GM18873 (cell line): ENCODE results near the gene ANO1.

Source experiments
- ATAC-seq: cut with Tn5 transposase; IDR thresholded peaks from one replicate; pipeline ENCODE4 v1.9.1; 2021; ENCODE audit warnings: mild to moderate bottlenecking, moderate library complexity, moderate number of reproducible peaks; ENCODE audit not compliant: unreplicated experiment, low FRiP score

The ANO1 gene

DNA sequence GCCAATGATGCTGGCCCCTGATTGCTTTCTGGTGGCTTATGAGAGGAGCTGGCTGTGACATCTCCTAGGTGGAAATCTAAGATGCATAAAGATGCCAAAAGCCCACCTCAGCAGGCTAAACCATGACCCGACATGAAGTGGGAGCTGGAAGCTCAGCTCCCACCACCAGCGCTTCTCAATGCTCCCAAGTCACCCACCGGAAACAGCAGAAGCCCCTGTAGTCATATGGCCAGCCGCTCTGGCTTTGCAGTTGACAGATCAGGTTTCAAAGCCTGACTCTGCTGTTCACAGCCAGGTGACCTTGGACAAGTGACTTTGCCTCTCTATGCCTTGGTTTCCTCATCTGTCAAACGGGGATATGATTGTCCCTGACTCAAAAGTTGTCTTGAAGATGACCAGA lies 29.1 kb upstream of the ANO1 start:
- no peak for ATAC-seq

DNA sequence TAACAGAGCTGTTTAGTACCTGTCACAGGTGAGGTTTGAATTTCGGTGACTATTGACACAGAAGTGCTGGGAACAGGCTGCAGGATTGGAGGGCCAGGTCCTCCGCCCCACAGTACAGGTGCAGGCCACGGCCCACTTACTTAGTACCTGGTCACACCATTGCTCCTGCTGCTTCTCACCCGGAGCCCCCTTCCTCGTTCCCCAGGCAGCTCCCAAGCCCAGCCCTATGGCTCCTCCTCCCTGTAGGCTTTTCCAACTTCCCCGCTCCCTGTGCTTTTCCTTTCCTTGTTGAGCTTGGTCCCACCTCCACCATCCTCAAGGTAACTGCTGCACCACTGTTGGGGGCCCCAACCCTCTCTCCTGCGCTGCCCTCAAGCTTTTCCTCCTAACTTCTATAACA lies 27.9 kb upstream of the ANO1 start:
- ATAC-seq, result no peak

DNA sequence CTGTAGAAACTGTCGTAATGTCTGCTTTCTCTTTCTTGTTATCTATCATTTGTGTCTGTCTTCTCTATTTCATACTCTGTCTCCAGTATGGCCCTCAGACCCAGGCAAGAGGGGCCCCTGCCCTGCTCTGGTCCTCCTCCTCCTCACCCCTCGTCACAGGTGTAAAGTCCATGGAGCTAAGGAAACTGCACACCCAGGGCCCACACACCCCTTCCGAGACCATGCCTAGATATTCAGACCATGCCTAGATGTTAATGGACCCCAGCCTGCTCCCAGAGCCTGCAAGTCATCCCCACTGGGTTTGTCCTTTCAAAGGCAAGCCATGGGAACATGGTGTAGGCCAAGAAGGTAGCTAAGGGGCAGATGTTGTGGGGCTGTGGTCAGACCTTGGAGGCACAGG lies 24.1 kb upstream of the ANO1 start:
- ATAC-seq, result no peak

DNA sequence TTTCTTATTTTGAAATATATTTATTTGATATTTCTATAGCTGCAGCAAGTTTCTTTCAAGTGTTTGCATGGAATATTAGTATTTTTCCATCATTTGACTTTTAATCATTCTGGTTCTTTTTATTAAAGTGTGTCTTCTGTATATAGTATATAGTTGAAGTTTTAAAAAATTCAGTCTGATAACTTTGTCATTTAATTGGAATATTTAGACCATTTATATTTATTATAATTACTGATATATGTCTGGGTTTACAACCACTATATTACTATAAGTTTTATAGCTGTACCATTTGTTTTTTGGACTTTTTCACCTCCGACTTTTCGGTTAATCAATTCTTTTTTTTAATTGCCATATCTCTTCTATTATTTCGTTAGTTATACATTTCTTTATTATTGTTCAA lies 22.7 kb upstream of the ANO1 start:
- ATAC-seq, result no peak

DNA sequence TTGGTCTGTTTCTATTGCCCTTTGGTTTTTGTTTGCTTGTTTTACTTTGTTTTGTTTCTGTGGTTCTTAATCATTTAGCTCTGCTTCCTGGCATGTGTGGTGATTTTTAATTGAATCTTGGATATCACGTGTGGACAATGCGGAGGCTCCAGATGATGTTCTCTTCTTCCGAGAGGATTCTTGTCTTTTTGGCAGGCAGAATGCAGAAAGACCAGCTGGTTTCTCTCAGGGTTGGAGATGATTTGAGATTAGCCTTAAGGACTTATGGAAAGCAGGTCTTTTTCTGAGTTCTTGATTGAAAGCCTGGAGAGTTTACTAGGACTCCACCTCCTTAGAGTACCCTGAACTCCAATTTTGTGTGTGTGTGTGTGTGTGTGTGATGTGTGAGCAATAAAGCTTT lies 21.0 kb upstream of the ANO1 start:
- no peak for ATAC-seq

DNA sequence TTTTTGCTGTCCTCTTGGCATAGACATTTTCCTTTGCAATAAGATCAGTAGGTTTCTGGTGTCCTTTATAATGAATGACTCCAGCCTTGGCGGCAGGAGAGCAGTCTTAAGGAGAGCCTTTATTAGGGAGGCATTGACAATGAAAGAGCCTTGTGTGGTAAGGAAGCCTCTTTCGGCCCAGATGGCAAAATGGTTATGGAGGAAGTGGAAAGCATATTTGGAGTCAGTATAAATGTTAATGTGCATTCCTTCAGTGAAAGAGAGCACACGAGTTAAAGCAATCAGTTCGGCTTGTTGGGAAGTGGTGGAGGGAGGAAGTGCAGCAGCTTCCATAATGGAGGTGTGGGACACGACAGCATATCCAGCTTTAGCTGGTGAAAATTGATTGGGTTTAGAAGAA lies 18.1 kb upstream of the ANO1 start:
- no peak for ATAC-seq

DNA sequence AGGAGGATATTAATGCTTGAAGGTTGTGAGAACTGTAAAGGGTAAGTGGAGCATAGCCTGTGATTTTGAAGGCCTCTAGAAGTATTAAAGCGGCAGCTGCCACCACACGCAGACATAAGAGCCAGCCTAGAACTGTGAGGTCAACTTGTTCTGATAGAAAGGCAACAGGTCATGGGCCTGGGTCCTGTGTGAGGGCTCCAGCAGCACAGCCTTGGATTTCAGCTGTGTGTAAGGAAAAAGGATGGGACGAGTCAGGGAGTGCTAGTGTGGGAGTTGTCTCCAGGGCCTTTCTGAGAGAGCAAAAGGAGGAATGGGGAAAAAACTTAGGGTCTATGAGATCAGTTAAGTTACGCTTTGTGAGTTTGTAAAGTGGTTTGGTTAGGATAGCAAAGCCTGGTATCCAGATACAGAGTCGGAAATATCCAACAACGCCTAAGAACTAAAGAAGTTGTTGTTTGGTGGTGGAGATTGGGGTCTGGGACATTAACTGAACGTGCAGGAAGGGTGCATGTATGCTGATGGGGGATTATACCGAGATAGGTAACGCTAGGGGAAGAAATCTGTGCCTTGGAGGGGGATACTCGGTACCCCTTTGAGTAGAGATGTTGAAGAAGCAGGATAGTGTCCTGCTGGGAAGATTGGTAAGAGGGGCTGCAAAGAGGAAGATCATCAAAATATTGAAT lies 17.4 kb upstream of the ANO1 start:
- no peak for ATAC-seq

DNA sequence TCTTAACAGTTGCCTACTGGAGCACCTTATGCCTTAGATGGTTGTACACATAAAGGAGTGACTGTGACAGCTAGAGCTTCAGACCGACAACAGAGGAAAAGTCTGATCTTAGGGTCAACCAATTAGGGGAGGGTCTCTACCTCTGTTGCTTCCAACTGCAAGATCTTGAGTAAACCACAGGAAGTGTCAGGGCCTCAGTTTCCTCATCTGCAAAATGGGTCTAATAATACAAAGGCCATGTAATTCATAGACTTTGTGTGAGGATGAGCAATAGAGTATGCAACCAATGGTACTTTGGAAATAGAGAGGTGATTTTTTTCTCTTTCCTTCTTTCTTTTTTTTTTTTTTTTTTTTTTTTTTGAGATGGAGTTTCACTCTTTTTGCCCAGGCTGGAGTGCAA lies 16.4 kb upstream of the ANO1 start:
- ATAC-seq, result no peak

DNA sequence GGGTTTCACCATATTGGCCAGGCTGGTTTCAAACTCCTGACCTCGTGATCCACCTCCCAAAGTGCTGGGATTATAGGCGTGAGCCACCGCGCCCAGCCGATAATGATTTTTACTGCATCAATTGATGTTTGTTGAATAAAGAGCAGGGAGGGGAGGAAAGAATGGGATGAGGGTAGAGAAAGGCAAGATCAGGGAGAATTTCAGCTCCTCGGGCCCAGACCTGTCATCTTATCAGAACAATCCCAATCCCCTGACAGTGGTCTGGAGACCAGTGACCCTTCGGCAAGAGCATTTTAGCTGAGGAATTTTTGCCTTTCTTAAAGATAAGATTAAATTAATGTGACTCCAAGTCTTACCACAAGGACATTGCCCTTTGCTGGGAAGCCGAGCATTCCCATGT lies 15.0 kb upstream of the ANO1 start:
- no peak for ATAC-seq

DNA sequence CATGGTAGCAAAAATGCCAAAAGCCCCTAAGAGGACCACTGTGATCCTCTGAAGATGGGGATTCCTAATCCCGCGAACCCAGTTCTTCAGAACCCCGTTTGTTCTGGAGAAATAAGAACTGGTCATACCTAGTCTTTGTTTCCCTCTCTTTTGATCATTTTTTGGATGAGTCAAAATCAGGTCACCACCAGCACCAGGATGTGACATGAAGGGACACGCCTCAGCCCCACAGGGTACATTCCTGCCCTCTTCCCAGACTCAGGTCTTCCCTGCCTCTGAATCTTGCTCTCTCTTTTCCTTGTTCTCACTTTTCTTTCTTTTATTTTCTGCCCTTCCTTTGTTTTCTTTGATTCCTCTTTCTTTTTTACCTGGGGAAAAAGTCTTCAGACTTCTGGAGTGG lies 14.6 kb upstream of the ANO1 start:
- no peak for ATAC-seq

DNA sequence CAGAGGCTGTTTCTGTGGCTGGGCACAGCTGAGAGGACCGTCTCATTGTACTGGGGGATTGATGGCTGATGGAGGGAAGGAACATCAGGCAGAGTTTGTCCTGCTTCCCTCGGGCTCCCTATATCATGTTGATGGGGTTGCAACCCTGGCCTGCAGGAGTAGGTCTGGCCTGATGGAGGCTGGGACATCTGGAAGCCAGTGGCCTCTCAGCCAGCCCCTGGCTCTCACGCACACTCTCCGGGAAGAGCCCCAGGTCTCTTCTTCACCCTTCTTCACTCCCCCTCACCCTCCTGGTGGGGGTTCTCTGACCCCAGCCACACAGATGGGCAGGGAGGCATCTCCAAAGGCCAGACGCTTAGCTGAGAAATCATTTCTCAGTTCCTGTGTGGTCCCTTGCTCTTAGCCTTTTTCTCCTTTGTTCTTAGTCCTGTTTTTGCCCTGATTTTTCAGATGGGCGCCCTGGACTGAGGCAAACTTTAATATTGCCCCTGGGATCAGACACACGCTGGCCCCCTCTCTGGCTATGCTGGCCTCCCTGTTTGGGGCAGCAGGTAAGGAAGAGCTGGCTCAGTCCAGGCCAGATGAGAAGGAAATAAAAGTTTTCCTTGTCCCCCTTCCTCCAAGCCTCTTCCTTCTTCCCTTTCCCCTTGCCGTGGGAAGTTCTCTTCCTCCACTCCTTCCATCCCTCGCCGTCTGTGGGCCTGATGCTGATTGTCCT lies 13.9 kb upstream of the ANO1 start:
- ATAC-seq, result no peak

DNA sequence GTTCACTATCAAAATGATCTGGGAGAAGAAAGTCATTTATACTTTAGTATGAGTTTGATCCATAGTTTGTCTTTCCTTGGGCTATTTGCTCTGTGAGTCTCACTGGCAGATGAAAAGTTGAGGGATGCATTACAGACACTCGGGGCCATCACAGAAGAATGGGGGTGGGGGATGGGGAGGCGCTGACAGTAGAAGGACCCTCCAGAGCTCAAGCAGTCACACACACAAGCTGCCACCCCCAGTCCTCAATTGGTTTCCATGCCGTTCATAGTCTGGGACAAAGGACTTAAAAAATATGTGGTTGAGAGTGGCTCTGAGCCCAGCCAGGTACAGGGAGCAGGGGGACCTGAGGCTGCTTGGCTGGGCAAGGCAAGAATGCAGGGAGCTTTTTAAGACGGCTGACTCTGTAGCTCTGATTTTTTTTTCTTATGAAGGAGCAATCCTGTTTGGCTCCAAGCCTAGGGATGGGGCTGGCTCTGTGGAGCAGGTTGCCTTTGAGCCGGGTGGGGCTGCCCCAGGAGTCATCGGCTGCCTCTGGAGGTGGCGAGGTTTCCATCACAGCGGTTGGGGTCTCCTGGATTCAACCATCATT lies 13.3 kb upstream of the ANO1 start:
- no peak for ATAC-seq

DNA sequence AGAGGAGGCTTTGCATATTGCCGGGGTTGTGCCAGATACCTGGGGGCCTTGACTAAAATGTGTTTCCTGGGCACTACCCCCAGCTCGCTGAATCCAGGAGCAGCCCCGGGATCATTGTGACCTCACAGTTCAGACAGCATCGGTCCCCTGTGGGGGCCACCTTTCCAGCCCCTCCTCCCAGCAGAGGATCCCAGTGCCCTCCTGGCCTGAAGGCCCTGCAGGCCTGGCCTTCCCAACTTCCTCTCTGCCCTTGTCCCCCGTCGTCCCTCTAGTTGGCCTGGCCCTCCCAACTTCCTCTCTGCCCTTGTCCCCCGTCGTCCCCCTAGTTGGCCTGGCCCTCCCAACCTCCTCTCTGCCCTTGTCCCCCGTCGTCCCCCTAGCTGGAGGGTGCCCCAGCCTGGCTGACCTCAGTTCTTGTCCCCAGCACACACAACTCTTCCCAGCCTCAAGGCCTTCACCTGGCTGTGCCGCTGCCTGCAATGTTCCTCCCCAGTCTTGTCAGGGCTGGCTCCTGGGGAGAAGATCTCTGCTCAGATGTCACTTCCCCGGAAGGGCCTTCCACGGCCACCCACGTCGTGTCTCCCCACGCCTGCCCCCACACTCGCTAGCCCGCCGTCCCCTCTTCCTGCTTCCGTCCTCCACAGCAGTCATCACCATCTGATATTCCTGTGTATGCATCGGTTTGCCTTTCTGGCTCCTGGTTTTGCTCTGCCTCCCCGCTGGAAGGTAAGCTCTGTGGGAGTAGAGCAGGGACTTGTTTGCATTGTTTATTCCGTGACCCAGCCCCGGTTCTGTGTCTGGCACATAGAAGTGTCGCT lies 12.6 kb upstream of the ANO1 start:
- no peak for ATAC-seq

DNA sequence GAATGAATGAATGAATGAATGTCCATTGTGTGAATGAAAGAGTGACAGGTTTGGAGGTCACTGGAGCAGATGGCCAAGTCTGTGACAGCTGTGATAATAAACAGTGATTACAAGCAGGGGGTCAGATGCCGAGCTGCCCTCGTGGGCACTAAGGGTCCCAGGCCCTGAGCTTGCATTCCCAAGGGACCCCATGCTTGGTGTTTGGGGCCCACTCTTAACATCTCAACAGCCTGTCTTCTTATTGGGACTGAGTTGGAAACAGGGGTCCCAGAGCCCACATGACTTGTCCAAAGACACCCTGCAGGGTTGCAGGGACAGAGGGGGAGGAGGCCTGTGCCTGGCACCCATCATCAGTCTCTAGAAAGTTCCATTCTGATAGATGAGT lies 12.0 kb upstream of the ANO1 start:
- no peak for ATAC-seq

DNA sequence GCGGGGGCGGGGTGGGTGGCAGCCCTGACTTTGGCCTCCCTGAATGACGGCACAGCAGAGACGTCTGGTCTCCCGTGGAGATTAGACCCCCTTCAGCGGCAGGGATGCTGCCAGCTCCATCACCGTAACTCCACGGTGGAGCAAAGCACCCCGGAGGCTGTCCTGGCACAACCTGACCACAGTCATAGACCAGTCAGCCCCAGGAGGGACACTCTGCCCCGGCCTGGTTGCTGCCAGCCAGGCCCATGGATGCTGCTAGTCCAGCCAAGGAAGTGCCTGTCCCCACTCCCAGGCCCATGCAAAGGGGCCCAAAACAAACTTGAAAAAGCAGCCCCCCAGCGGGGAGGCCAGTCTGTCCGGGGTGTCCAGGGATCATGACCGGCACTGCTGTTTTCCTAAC lies 11.5 kb upstream of the ANO1 start:
- ATAC-seq, result no peak

DNA sequence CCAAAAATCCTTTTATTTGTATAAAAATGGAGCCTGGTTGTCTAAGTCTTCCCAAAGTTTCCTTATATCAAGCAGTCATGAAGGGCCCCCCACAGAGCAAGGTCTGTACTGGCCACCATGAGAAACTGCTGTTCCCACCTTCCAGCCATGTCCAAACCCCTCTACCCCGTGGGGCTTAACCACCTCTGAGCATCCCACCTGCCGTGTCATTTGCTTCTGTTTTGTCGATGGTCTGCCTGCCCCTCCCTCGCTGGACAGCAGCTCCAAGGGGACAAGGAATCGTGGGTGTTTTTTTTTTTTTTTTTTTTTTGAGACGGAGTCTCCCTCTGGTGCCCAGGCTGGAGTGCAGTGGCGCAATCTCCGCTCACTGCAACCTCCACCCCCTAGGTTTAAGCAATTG lies 11.1 kb upstream of the ANO1 start:
- ATAC-seq, result no peak

DNA sequence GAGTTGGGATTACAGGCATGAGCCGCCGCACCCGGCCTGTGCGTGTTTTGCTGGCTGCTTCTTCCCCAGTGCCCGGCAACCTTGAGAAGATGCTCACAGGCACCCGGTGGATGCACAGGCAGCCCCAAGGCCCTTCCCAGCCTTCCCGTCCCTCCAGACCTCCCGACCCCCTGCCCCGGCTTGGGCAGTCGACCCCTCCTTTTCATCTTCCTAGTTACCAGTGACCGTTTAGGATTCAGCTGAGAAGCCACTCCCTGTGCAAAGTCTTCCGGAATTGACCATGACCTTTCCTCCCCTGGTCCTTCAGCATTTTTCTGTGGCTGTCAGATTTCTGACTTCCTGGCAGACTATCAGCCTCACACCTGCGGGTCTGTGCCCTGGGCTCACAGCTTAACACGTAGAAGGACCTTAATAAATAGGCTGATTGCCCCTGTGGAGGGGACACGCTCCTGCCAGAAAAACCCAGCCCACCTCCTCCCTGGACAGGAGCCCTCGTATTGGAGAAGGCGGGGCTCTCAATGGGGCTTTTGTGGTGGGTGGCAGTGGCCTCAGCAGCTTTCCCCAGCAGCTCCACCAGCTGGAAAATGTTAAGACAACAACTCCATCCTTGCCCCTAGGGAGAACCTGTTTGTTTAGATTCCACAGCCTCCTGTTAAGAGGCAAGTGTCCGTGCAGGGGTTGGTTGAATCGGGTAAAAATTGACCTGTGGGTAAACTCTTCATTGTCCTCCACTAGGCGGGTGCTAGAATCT lies 10.4 kb upstream of the ANO1 start:
- no peak for ATAC-seq

DNA sequence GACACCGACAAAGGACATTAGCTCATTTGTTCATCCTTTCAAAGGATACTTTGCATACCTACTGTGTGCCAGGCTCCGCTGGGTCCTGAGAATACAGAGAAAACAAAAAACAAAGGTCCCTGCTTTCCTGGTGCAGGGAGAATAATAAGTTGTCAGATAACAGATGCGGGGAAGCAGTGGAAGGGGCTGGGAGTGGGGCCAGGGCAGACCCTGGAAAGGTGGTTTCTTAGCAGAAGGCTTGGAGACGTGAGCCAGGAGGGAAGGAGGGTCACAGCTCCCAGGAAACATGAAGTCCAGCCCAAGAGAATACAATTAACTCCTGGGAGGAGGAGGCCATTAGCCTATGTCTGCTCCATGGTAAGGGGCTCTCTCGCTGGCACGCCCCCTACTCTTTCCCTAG lies 9.8 kb upstream of the ANO1 start:
- no peak for ATAC-seq

DNA sequence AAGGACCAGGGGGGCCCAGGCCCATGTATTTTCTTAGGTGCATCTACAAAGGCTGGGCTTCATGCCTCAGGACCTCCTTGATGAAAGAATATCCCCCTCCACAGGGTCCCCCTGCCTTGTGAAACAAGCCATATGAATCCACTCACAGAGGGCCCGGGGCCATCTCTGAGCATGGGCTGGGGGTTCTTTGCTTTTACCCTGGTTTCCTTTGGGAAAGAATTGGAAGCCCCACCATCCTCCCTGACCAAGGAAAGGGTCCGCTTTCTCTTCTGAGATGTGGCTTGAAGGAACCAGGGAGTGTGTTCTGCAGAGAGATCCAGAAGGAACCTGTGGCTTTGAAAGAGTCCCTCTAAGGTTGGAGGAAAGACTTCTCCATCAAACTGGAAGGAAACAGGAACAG lies 9.2 kb upstream of the ANO1 start:
- no peak for ATAC-seq

DNA sequence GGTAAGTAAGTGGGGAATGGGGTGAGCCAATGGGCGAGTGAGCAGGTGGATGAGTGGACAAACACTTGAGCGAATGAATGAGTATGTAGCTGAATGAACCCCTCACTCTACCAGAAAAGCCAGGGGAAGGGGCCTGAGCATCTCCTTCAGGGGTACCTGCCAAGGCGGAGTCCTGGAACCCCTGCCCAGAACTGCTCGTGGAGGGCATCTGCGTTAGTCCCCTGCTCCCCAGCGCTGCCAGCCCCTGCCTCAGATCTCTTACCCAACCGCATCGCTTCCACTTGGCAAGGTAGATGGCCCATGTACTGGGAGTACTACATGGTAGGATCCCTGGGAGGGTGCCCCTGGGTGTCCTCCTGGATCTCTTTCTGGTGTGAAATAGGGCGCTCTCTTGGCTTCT lies 7.4 kb upstream of the ANO1 start:
- no peak for ATAC-seq

DNA sequence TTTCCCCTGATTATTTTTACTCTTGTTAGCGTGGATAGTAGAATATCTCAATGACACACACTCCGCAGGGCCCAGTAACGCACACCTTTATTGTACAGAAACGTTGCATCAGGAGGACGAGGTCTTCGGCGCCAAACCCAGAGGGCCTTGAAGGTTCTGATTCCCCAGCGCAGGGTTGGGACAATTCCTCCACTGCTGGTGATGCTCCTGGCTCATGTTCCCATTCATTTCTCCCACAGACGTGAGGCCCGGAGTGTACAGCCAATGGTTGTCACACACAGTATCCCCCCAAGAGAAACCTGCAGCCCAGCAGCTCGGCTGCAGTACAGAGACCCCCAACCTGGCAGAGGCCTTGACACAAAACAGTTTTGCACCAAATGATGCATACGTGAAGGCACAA lies 6.1 kb upstream of the ANO1 start:
- ATAC-seq, result no peak
